HG03039 (cell line): ENCODE results near the gene RPS19.
"Not testable (repeated sequence)": the region's sequence is repeated elsewhere in the genome, so short reads cannot be mapped to it uniquely, and the experiment has no call there.

Source experiments
- ATAC-seq: cut with Tn5 transposase; IDR thresholded peaks from one replicate; pipeline ENCODE4 v1.9.1; 2021; ENCODE audit warnings: mild to moderate bottlenecking, moderate library complexity; ENCODE audit not compliant: unreplicated experiment

The RPS19 gene

GRCh38 chr19:41859213-41859617, 840 bp upstream of the RPS19 start:
- no peak for ATAC-seq

GRCh38 chr19:41860419-41861115, 512 bp downstream of the RPS19 start:
- ATAC-seq = no peak

GRCh38 chr19:41861116-41861768, 1.2 kb downstream of the RPS19 start:
- ATAC-seq = no peak

- no peak for ATAC-seq
These were observed 1.8 kb downstream of the RPS19 start for GRCh38 chr19:41861846-41862245.

GRCh38 chr19:41862445-41862986, 2.5 kb downstream of the RPS19 start:
- no peak for ATAC-seq

- no peak for ATAC-seq
These were observed 3.3 kb downstream of the RPS19 start for GRCh38 chr19:41863209-41863931.

GRCh38 chr19:41864374-41864773, 4.3 kb downstream of the RPS19 start:
- ATAC-seq = no peak

- ATAC-seq = no peak
These were observed 6.2 kb downstream of the RPS19 start for GRCh38 chr19:41866284-41866683.

DNA sequence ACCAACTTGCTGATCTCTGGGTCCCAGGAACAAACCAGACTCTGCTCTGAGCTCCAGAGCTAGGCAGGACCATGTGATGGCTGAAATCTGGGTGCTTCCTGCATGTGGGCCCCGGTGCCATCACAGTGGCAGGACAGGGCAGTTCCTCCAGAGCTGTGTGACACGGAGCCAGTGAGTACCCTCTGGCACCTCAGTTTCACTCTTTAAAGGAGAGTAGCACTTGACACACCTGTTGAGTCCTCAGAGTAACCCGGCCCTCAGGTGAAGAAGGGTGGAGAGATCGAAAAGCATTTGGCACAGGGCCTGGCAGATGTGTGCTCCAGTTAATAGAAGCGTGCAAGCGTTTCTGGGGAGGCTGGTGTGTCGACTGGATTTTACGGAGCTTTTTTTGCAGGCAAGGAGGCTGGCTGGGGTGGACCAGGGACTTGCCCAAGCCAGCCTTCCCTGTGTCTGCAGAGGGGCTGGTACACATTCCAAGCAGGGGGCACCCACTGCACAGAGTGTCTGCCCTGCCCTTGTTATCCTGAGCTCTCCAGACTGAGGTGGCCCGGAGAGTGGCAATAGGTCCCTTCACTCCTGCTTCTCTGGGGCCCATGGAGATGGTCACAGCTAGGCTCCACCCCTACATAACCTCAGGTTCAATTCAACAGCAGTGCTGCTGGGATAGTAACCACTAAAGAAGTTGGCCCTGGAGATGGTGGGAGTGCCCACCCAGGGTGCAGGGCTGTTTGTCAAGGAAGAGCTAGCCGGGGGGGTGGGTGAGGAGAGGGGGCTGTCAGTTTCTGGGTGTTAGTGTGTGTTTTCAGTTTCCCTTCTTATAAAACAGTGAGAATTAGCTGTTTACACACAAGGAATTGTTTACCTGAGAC, 8.3 kb downstream of the RPS19 start:
- no peak for ATAC-seq

GRCh38 chr19:41868989-41869300, 8.9 kb downstream of the RPS19 start:
- no peak for ATAC-seq

DNA sequence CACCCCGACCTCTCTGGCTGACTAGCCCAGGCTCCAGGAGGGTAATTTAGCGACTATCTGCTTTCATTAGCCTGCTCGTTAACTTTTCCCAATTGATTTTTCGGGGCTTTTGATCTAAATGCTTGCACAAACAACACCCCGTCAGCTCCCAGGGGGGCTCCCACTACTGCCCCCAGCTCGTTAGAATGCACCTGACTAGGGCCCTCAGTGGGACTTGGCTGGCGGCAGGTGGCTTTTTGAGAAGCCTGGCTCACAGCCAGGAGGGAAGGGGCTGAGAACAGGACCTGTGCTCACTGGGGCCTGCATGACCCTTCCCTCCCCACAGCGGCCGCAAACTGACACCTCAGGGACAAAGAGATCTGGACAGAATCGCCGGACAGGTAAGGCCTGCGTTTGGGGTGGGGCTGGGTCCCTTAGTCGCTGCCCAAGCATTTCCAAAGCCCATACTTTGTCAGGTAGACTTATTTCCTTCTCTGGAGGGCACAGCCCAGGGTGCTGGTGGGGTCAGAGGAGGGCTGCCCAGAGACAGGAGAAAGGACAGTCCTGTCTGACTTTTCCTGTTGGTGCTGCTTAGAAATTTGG, 9.4 kb downstream of the RPS19 start:
- no peak for ATAC-seq

GRCh38 chr19:41870401-41870873, 10.4 kb downstream of the RPS19 start:
- ATAC-seq = no peak

DNA sequence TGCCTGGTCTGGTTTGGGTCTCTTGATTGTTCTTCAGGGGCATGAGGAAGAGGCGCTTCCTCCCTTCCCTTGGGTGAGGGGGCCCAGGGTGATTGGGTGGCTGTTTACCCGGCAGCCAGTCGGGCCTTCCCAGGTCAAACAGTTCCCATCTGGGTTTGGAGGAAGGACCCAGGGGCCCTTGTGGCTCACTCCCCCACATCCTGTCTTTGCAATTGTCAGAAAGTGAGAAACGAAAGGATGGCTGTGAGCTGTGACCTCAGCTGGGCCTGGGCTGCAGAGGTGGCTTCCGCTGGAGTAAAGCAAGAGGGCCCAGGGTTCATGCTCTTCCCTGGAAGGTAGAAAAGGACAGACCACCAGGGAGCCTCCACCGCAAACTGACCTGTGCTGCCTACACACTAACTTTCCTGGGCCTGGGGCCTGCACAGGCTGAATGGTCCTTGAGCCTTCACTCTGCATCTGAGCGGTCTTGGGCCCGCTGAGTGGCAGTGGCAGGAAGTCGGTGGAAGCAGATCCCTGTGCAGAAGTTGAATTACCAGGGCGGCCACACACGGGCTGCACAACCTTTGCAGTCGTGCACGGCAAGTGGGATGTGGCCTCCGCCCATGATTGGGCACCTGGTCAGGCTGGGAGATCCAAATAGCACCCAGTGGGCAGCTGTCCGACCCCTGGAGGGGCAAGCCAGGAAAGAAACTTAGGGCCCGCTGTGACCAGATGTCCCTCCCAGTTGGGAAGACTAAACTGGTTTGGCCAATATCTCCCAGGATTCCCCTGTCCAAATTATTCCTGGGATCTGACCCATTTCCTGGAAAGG, 11.7 kb downstream of the RPS19 start:
- peak; percentile 36 for ATAC-seq

GRCh38 chr19:41872384-41872774, 12.3 kb downstream of the RPS19 start:
- ATAC-seq = no peak

DNA sequence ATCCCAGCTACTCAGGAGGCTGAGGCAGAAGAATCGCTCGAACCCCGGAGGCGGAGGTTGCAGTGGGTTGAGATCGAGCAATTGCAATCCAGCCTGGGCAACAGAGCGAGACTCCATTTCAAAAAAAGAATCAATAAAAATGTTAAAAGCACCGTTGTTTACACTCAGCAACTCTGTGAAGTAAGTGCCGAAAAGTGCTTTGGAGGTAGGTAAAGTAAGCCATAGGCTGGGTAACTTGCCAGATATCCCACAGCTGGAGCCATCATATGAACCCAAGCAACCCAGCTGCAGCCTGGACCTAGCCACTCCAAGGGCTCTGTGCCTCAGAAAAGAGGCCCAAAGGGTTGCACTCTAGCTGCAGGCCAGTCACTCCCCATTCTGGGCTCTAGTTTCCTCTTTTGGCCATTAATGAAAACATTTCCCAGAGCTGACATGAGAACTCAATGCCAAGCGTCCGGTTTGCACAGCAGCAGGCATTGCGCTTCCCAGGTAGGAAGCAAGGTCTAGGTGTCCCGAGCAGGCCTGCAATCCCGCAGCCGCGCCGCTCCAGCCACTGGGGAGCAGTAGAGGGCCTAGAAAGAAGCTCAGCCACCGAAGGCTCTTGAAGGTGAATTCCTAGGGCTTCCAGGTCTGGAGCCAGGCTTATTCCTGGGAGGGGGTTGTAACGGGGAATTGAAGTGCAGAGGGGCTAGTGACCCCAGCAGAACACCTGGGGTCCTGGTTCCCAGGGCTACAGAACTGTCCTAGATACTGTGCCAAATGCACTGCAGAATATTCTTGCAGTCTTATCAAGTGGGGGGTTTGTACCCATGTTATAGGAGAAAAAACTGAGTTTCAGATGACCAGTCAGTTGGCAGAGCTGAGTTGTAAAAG, 13.0 kb downstream of the RPS19 start:
- no peak for ATAC-seq

- not testable (repeated sequence) for ATAC-seq
These were observed 15.9 kb downstream of the RPS19 start for GRCh38 chr19:41875973-41876372.

DNA sequence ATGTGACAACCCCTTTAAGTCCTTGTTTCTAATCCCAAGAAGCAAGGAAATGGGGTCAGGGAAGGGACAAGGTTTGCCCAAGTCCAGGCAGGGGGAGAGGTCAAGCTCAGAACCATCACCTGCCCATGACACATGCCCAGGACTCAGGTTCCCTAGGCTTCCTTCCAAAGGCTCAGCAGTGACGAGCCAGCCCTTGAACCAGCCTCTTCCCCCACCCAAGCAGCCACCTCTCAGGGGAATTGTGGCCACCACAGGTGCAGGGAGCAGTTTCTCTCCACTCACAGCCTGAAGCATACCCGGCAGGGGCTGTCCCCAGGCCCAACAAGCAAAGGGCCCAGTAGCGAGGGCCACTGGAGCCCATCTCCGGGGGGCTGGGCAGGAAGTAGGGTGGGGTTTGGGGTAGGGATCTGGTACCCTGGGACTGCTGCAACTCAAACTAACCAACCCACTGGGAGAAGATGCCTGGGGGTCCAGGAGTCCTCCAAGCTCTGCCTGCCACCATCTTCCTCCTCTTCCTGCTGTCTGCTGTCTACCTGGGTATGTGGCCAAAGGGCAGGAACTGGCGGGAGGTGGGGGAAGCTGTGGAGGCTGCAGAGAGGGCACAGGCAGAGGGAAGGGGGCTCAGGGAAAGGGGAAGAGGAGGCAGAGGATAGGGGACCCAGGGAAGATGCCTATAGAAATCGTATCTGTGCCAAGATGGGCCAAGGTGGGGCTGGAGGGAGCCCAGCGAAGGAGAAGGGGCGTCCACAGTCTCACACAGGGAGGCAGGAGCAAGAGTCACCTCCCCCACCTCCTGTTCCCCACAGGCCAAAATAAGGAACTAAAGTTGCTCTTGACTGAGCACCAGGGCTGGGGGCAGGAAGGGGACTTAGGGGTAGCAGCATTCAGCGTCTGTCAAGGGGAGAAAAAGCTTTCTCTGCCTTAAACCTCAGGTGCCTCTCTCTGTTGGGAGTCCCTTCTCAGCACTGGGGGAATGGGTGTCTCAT, 17.1 kb downstream of the RPS19 start, which contains the start of gene CD79A:
CD79A (plus strand) TSS at position 433 of the 986 bp plus-strand sequence; CDS start at position 459, 26 bp downstream.
- no peak for ATAC-seq
